Breast epithelium (tissue), 3 donors: ENCODE measurements around the gene PTPN11.

Experiments
- CTCF ChIP-seq, 3 donors: fragments of 450-650 bp; IDR thresholded peaks; one replicate each; pipeline ENCODE4 v1.5.1; 2016 to 2017; ENCODE audit warnings: antibody characterized with exemption in 3 of 3, mild to moderate bottlenecking in 3 of 3, moderate library complexity in 3 of 3
- POLR2A ChIP-seq: fragments of 450-650 bp; IDR thresholded peaks from one replicate; pipeline ENCODE4 v1.6.1; 2016; ENCODE audit warnings: antibody characterized with exemption, mild to moderate bottlenecking, moderate library complexity
- POLR2AphosphoS5 ChIP-seq, 3 donors: sonication (generic); formaldehyde crosslinking; IDR thresholded peaks; one replicate each; pipeline ENCODE4 v1.6.1; 2017; ENCODE audit warnings: antibody characterized with exemption in 3 of 3

- TF ChIP-seq CTCF (IDR thresholded peaks at IDR 0.05) (no peak), POLR2A (no peak), POLR2AphosphoS5 (IDR thresholded peaks at IDR 0.05) (no peak)
Observed at GRCh38 chr12:112515868-112516267, 97.1 kb downstream of the PTPN11 start.
